NB4 (cell line): ENCODE measurements around the gene AKT1.
"Not testable (repeated sequence)": the region's sequence is repeated elsewhere in the genome, so short reads cannot be mapped to it uniquely, and the experiment has no call there.

Experiments
- DNase-seq: peaks from one replicate; pipeline ENCODE4 v3.0.0; 2010; ENCODE audit warnings: low read depth
- H3K4me3 ChIP-seq: one replicate; pipeline ENCODE4 v1.5.1; 2011; ENCODE audit warnings: mild to moderate bottlenecking, low read depth, low read length, moderate library complexity
- MYC ChIP-seq: IDR thresholded peaks from 2 replicates; pipeline ENCODE4 v1.6.1; 2011; ENCODE audit warnings: low read depth, low read length
- POLR2A ChIP-seq: IDR thresholded peaks from 2 replicates; pipeline ENCODE4 v1.6.1; 2011; ENCODE audit warnings: mild to moderate bottlenecking; ENCODE audit not compliant: insufficient read length; ENCODE audit errors: extremely low read depth
- TF ChIP-seq, protein P1 (sequence below): IDR thresholded peaks from one replicate; pipeline ENCODE4 v1.5.1; 2012; ENCODE audit warnings: low read depth, low read length
- TF ChIP-seq, protein P2 (sequence below): IDR thresholded peaks from 2 replicates; pipeline ENCODE4 v1.6.1; 2011; ENCODE audit warnings: low read depth, low read length

AKT1 gene

GRCh38 chr14:104841730-104842129 lies 46.2 kb upstream of the AKT1 start:
- no peak for DNase-seq
- no peak for TF ChIP-seq MYC
- TF ChIP-seq, protein P1, sequence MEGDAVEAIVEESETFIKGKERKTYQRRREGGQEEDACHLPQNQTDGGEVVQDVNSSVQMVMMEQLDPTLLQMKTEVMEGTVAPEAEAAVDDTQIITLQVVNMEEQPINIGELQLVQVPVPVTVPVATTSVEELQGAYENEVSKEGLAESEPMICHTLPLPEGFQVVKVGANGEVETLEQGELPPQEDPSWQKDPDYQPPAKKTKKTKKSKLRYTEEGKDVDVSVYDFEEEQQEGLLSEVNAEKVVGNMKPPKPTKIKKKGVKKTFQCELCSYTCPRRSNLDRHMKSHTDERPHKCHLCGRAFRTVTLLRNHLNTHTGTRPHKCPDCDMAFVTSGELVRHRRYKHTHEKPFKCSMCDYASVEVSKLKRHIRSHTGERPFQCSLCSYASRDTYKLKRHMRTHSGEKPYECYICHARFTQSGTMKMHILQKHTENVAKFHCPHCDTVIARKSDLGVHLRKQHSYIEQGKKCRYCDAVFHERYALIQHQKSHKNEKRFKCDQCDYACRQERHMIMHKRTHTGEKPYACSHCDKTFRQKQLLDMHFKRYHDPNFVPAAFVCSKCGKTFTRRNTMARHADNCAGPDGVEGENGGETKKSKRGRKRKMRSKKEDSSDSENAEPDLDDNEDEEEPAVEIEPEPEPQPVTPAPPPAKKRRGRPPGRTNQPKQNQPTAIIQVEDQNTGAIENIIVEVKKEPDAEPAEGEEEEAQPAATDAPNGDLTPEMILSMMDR = no peak
- TF ChIP-seq, protein P2, sequence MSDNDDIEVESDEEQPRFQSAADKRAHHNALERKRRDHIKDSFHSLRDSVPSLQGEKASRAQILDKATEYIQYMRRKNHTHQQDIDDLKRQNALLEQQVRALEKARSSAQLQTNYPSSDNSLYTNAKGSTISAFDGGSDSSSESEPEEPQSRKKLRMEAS = no peak
- no peak for TF ChIP-seq POLR2A
- no peak overlapping the region for H3K4me3 ChIP-seq

GRCh38 chr14:104836171-104836935 lies 40.8 kb upstream of the AKT1 start:
- not testable (repeated sequence) for DNase-seq

DNA sequence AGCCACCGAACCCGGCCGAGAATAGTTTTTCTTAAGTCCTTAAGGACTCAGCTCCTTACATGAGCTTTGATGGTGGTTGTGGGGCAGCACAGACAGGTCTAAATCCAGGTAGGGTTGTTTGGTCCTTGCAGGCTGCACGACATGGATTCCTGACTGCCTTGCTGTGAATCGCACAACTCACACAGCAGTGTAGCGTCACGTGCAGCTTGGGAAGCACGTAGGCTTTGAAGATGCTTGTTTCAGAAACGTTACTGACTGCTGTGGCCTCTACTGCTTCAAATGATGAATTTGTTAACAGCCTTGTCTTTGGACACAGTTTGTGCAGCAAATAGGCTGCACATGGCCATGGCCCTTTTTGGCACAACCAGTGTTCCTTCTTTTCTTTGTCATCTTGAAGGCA lies 35.2 kb upstream of the AKT1 start:
- TF ChIP-seq POLR2A = no peak
- TF ChIP-seq, protein P2 = no peak
- TF ChIP-seq, protein P1 = no peak
- no peak for TF ChIP-seq MYC
- no peak for DNase-seq
- H3K4me3 ChIP-seq = no peak overlapping the region

More at GRCh38 chr14:104836171-104836935, 40.8 kb upstream of the AKT1 start:
- H3K4me3 ChIP-seq = not testable (repeated sequence)

GRCh38 chr14:104827177-104828055 lies 31.9 kb upstream of the AKT1 start:
- TF ChIP-seq, protein P2 = no peak
- TF ChIP-seq, protein P1 = peak; percentile 43
- no peak overlapping the region for H3K4me3 ChIP-seq
- peak; percentile 54 for DNase-seq

- no peak for TF ChIP-seq MYC
- H3K4me3 ChIP-seq = no peak overlapping the region
- DNase-seq = no peak
Observed at GRCh38 chr14:104826861-104827176, 31.3 kb upstream of the AKT1 start.

- peak overlapping the region; percentile 25 for H3K4me3 ChIP-seq
- peak; percentile 80 for DNase-seq
- TF ChIP-seq MYC = no peak
- TF ChIP-seq, protein P1 = peak; percentile 36
Observed at GRCh38 chr14:104826189-104826860, 30.8 kb upstream of the AKT1 start.
